ENCODE measurements around the gene CAMTA1.

CAMTA1 gene

GRCh38 chr1:7448986-7449385, 663.7 kb downstream of the CAMTA1 start:
- no peak for DNase-seq

- DNase-seq: no peak
Measured at GRCh38 chr1:7449750-7450149, 664.5 kb downstream of the CAMTA1 start.

GRCh38 chr1:7450838-7451237, 665.6 kb downstream of the CAMTA1 start:
- no peak for DNase-seq

GRCh38 chr1:7453038-7453437, 667.8 kb downstream of the CAMTA1 start:
- DNase-seq: no peak

- DNase-seq: no peak
Measured at GRCh38 chr1:7454052-7454815, 669.0 kb downstream of the CAMTA1 start.

- DNase-seq: no peak
Measured at GRCh38 chr1:7454895-7455784, 669.9 kb downstream of the CAMTA1 start.

- no peak for DNase-seq
Measured at GRCh38 chr1:7455796-7456721, 670.8 kb downstream of the CAMTA1 start.

- no peak for DNase-seq
Measured at GRCh38 chr1:7456722-7457082, 671.4 kb downstream of the CAMTA1 start.

- no peak for DNase-seq
Measured at GRCh38 chr1:7457811-7458210, 672.6 kb downstream of the CAMTA1 start.

GRCh38 chr1:7458946-7459345, 673.7 kb downstream of the CAMTA1 start:
- no peak for DNase-seq

- no peak for DNase-seq
Measured at GRCh38 chr1:7459914-7460313, 674.7 kb downstream of the CAMTA1 start.

GRCh38 chr1:7460807-7461206, 675.6 kb downstream of the CAMTA1 start:
- DNase-seq: no peak

- no peak for DNase-seq
Measured at GRCh38 chr1:7462617-7463016, 677.4 kb downstream of the CAMTA1 start.

- no peak for DNase-seq
Measured at GRCh38 chr1:7463526-7463925, 678.3 kb downstream of the CAMTA1 start.

GRCh38 chr1:7464736-7465135, 679.5 kb downstream of the CAMTA1 start:
- DNase-seq: no peak

- DNase-seq: no peak
Measured at GRCh38 chr1:7467476-7468175, 682.4 kb downstream of the CAMTA1 start.

GRCh38 chr1:7468248-7468647, 683.0 kb downstream of the CAMTA1 start:
- no peak for DNase-seq

- no peak for DNase-seq
Measured at GRCh38 chr1:7469255-7469938, 684.1 kb downstream of the CAMTA1 start.

GRCh38 chr1:7470904-7471638, 685.8 kb downstream of the CAMTA1 start:
- no peak for DNase-seq

- no peak for DNase-seq
Measured at GRCh38 chr1:7471836-7472235, 686.6 kb downstream of the CAMTA1 start.

Measured in activated CD8-positive, alpha-beta memory T cell treated with anti-CD3 and anti-CD28 coated beads for 24 hours (primary cell).